Ascending aorta (tissue), 2 donors: ENCODE results near the gene SINHCAF. TPM values are rescaled to one million over a fixed set of nuclear protein-coding genes. Genes with fewer than 3 reads are reported as not detected.

Experiments used
- DNase-seq, 2 donors: peaks; one replicate each; pipeline ENCODE4 v3.0.0-alpha.2; 2019; ENCODE audit warnings: low spot score in 2 of 2
- H3K27ac ChIP-seq, 2 donors: fragments of 200-600 bp; sonication (generic); one replicate each; pipeline ENCODE4 v1.5.1; 2016 to 2017; ENCODE audit warnings: mild to moderate bottlenecking in 1 of 2
- H3K27me3 ChIP-seq: fragments of 200-600 bp; sonication (generic); one replicate; pipeline ENCODE4 v1.5.1; 2017
- H3K36me3 ChIP-seq, 2 donors: fragments of 200-600 bp; sonication (generic); one replicate each; pipeline ENCODE4 v1.5.1; 2016
- H3K4me1 ChIP-seq, 2 donors: fragments of 200-600 bp; sonication (generic); one replicate each; pipeline ENCODE4 v1.5.1; 2016 to 2017; ENCODE audit warnings: mild to moderate bottlenecking in 1 of 2
- H3K4me3 ChIP-seq, 2 donors: fragments of 200-600 bp; sonication (generic); one replicate each; pipeline ENCODE4 v1.5.1; 2016 to 2017; ENCODE audit warnings: mild to moderate bottlenecking in 1 of 2
- H3K9me3 ChIP-seq, 2 donors: fragments of 200-600 bp; sonication (generic); one replicate each; pipeline ENCODE4 v1.5.1; 2016
- CTCF ChIP-seq, 3 experiments: fragments of 200-600 bp in 2 of 3; fragments of 450-650 bp in 1 of 3; sonication (generic) in 2 of 3; IDR thresholded peaks; one replicate each; pipeline ENCODE4 v1.5.1; 2016 to 2019; ENCODE audit warnings: antibody characterized with exemption in 3 of 3, mild to moderate bottlenecking in 1 of 3, moderate library complexity in 1 of 3
- intact Hi-C: fragments of 100-400 bp; cut with DNase I; formaldehyde crosslinking; loops from one replicate; pipeline ENCODE4 v1.15.1; 2023
- total RNA-seq: library from RNA; depleted of rRNA; stranded (reverse); fragments of >200 nt; gene quantifications from one replicate; pipeline ENCODE4 v1.1.0, GENCODE V29; 2016

The SINHCAF gene
- total RNA-seq, 1 donor from 2014 or later = 10.9 TPM

- Histone ChIP-seq H3K27me3 (no peaks in the 10 kb centered on the region), H3K4me3 (no peak overlapping the region), H3K36me3 (no peaks in the 10 kb centered on the region), H3K4me1 (peaks cover 0 to 7% of the 10 kb centered on the region in 2 donors), H3K27ac (peak overlapping the region; percentile 7 to 33), H3K9me3 (no peaks in the 10 kb centered on the region)
- intact Hi-C loops = no loop called here
- DNase-seq = no peak
- no peak for TF ChIP-seq CTCF (IDR thresholded peaks at IDR 0.05)
Observed at GRCh38 chr12:31368666-31369361, 42.9 kb upstream of the SINHCAF start.

- TF ChIP-seq CTCF (IDR thresholded peaks at IDR 0.05) = no peak
- no peak for DNase-seq
- peaks cover 0 to 7% of the 10 kb centered on the region in 2 donors for H3K4me1 ChIP-seq
Observed at GRCh38 chr12:31366104-31366621, 40.2 kb upstream of the SINHCAF start.

GRCh38 chr12:31363831-31364230, 37.9 kb upstream of the SINHCAF start:
- Histone ChIP-seq H3K27ac (no peak overlapping the region), H3K36me3 (no peaks in the 10 kb centered on the region), H3K4me3 (no peak overlapping the region), H3K4me1 (no peaks in the 10 kb centered on the region), H3K9me3 (no peaks in the 10 kb centered on the region), H3K27me3 (no peaks in the 10 kb centered on the region)
- intact Hi-C loops = no loop called here
- no peak for DNase-seq
- TF ChIP-seq CTCF (IDR thresholded peaks at IDR 0.05) = no peak

More at GRCh38 chr12:31366104-31366621, 40.2 kb upstream of the SINHCAF start:
- intact Hi-C loops = no loop called here
- H3K4me3 ChIP-seq = no peak overlapping the region
- no peak overlapping the region for H3K27ac ChIP-seq
- no peaks in the 10 kb centered on the region for H3K27me3 ChIP-seq
- no peaks in the 10 kb centered on the region for H3K36me3 ChIP-seq
- no peaks in the 10 kb centered on the region for H3K9me3 ChIP-seq

- TF ChIP-seq CTCF (IDR thresholded peaks at IDR 0.05) = no peak
- H3K27ac ChIP-seq = no peak overlapping the region
- DNase-seq = no peak
- H3K9me3 ChIP-seq = no peaks in the 10 kb centered on the region
- H3K4me1 ChIP-seq = no peaks in the 10 kb centered on the region
- H3K4me3 ChIP-seq = no peak overlapping the region
- H3K36me3 ChIP-seq = no peaks in the 10 kb centered on the region
- intact Hi-C loops = no loop called here
- H3K27me3 ChIP-seq = no peaks in the 10 kb centered on the region
Observed at GRCh38 chr12:31363416-31363809, 37.5 kb upstream of the SINHCAF start.

- TF ChIP-seq CTCF (IDR thresholded peaks at IDR 0.05) = no peak
- DNase-seq = no peak
- Histone ChIP-seq H3K4me1 (no peaks in the 10 kb centered on the region), H3K4me3 (no peak overlapping the region), H3K36me3 (no peaks in the 10 kb centered on the region), H3K27me3 (no peaks in the 10 kb centered on the region), H3K27ac (no peak overlapping the region), H3K9me3 (no peaks in the 10 kb centered on the region)
- intact Hi-C loops = no loop called here
Observed at GRCh38 chr12:31362759-31363415, 36.9 kb upstream of the SINHCAF start.
